ENCODE data around the gene CARMIL3. TPM values are rescaled to one million over a fixed set of nuclear protein-coding genes. Genes with fewer than 3 reads are reported as not detected.
A peak's percentile ranks its signal among the peaks of the same experiment; 100 is the strongest.

Gene CARMIL3
- total RNA-seq, 3 donors from 2014 or later, result 1.4 to 2.7 (median 1.5) TPM

- DNase-seq (peak in 2 of 3 donors; percentile 29 to 44), ATAC-seq (no peak)
- no peaks in the 10 kb centered on the region for H3K36me3 ChIP-seq (ENCODE audit: low read depth)
- H3K9me3 ChIP-seq, result no peaks in the 10 kb centered on the region
- TF ChIP-seq CTCF (IDR thresholded peaks at IDR 0.05), result no peak
- intact Hi-C loops (cut with DNase I, micrococcal nuclease), result loop anchor here (1.0 to 10.0 kb wide), 2 partner anchors 31 to 46 kb away; no protein-coding TSS in a partner anchor
- H3K4me1 ChIP-seq (ENCODE audit: low read depth), result peaks cover 9% of the 10 kb centered on the region
- H3K4me3 ChIP-seq, result no peak overlapping the region
Observed at GRCh38 chr14:24058951-24059475, 7.2 kb downstream of the CARMIL3 start.

GRCh38 chr14:24059841-24060388 is 8.1 kb downstream of the CARMIL3 start:
- peaks cover 9% of the 10 kb centered on the region for H3K4me1 ChIP-seq (ENCODE audit: low read depth)
- peak in 2 of 3 donors; percentile 17 to 33 for DNase-seq
- no peak overlapping the region for H3K4me3 ChIP-seq
- no peak for ATAC-seq
- intact Hi-C loops (cut with DNase I, micrococcal nuclease), result loop anchor here in 1 of 2 donors (10.0 kb wide), 1 partner anchor 45 kb away; no protein-coding TSS in a partner anchor
- H3K36me3 ChIP-seq (ENCODE audit: low read depth), result no peaks in the 10 kb centered on the region
- no peak for TF ChIP-seq CTCF (IDR thresholded peaks at IDR 0.05)
- no peaks in the 10 kb centered on the region for H3K9me3 ChIP-seq

- Histone ChIP-seq H3K4me3 (no peak overlapping the region), H3K4me1 (ENCODE audit: low read depth) (peaks cover 9% of the 10 kb centered on the region), H3K36me3 (ENCODE audit: low read depth) (no peaks in the 10 kb centered on the region), H3K9me3 (no peaks in the 10 kb centered on the region)
- peak in 1 of 3 donors; percentile 19 for DNase-seq
- no peak for ATAC-seq
- intact Hi-C loops (cut with DNase I, micrococcal nuclease), result no loop called here
- no peak for TF ChIP-seq CTCF (IDR thresholded peaks at IDR 0.05)
Observed at GRCh38 chr14:24060443-24060842, 8.6 kb downstream of the CARMIL3 start.

DNA sequence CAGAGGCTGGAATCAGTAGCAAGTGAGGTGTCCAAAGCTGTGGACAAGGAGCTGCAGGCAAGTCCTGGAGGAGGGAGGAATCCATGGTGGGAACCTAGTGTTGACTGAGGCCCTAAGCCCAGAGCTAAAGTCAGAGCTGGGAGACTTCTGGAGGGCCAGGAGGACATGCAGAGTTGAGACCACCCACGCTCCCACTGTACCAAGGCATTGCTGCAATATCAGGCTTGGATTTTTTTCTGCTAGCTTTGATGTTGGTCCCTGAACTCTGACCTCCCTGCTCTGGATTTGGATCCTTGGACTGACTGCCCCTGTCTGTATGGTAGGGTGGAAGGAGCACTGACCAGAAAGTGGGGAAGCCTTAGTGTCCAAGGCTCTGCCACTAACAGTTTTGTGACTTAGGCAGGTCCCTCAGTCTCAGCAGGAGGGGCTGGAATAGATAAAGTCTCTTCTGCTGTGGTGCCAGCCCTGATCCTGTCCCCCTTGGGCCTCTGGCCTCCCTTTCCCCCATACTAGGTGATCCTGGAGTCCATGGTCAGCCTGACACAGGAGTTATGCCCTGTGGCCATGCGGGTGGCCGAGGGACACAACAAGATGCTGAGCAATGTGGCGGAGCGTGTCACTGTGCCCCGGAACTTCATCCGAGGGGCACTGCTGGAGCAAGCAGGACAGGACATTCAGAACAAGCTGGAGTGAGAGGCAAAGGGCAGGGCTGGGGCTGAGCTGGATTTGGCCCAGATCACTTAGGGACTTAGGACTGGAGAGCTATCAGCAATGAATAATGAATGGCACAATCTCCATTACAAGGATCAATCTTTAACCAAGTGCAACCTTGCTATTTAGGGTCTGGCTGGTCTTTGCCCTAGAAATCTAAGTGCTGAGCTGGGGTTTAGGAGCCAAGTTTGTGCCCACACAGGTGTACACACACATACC is 9.4 kb downstream of the CARMIL3 start:
- intact Hi-C loops (cut with DNase I, micrococcal nuclease), result no loop called here
- no peak overlapping the region for H3K4me3 ChIP-seq
- H3K4me1 ChIP-seq (ENCODE audit: low read depth), result peaks cover 9% of the 10 kb centered on the region
- no peaks in the 10 kb centered on the region for H3K9me3 ChIP-seq
- DNase-seq, result peak in 1 of 3 donors; percentile 35
- no peak for TF ChIP-seq CTCF (IDR thresholded peaks at IDR 0.05)
- no peaks in the 10 kb centered on the region for H3K36me3 ChIP-seq (ENCODE audit: low read depth)
- no peak for ATAC-seq

DNA sequence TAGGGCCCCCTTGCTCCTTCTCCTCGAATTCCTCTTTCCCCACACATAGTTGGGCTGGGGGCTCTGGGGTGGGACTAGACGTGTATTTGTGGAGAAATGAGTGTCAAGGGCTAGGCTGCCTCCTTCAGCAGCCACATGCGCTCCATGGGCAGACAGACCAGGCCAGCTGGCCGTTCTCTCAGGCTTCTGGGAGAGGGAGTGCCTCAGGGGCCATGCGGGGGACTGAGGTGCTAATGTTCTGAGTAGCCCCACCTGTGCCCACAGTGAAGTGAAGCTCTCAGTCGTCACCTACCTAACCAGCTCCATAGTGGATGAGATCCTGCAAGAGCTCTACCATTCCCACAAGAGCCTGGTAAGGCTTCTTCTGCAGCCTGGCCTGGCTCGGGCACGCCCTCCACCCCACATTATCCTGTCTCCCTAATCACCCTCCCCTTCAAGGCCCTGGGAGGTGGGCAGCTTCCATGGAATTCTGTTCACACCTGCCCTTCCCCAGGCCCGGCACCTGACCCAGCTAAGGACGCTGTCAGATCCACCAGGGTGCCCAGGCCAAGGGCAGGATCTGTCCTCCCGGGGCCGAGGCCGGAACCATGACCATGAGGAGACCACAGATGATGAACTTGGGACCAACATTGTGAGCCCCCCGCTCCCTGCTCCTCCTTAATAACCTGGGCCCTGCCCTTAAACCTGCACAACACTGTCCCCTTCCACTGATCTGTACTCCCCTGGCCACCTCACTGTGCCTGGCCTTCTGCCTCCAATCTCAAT is 10.6 kb downstream of the CARMIL3 start:
- DNase-seq (peak in 1 of 3 donors; percentile 26), ATAC-seq (no peak)
- Histone ChIP-seq H3K4me3 (no peak overlapping the region), H3K4me1 (ENCODE audit: low read depth) (peaks cover 16% of the 10 kb centered on the region), H3K9me3 (no peaks in the 10 kb centered on the region), H3K36me3 (ENCODE audit: low read depth) (no peaks in the 10 kb centered on the region)
- no peak for TF ChIP-seq CTCF (IDR thresholded peaks at IDR 0.05)
- intact Hi-C loops (cut with DNase I, micrococcal nuclease), result no loop called here

Measured in mucosa of descending colon (tissue), 3 donors.